Activated CD4-positive, alpha-beta T cell treated with anti-CD3 and anti-CD28 coated beads, Interleukin-2, amount 50 U/mL, for 24 hours (primary cell): Measurements from ENCODE around the gene DSCAML1.

ENCODE experiments used
- DNase-seq, 2 donors: peaks; one replicate each; pipeline ENCODE4 v3.0.0-alpha.2; 2020; ENCODE audit warnings: low read depth in 1 of 2, low spot score in 1 of 2

DSCAML1 gene

GRCh38 chr11:117505285-117505970 lies 291.6 kb downstream of the DSCAML1 start:
- DNase-seq = no peak

GRCh38 chr11:117502779-117503100 lies 294.3 kb downstream of the DSCAML1 start:
- no peak for DNase-seq

GRCh38 chr11:117502015-117502778 lies 294.8 kb downstream of the DSCAML1 start:
- DNase-seq = no peak

GRCh38 chr11:117501237-117501898 lies 295.6 kb downstream of the DSCAML1 start:
- no peak for DNase-seq

- DNase-seq = no peak
Observed at GRCh38 chr11:117498791-117499190, 298.2 kb downstream of the DSCAML1 start.

GRCh38 chr11:117497206-117497951 lies 299.6 kb downstream of the DSCAML1 start:
- no peak for DNase-seq

- DNase-seq = no peak
Observed at GRCh38 chr11:117495357-117495756, 301.7 kb downstream of the DSCAML1 start.

- DNase-seq = no peak
Observed at GRCh38 chr11:117492578-117493251, 304.3 kb downstream of the DSCAML1 start.

- DNase-seq = no peak
Observed at GRCh38 chr11:117490911-117491310, 306.1 kb downstream of the DSCAML1 start.

- DNase-seq = no peak
Observed at GRCh38 chr11:117489999-117490679, 306.9 kb downstream of the DSCAML1 start.

GRCh38 chr11:117488996-117489952 lies 307.7 kb downstream of the DSCAML1 start:
- no peak for DNase-seq

GRCh38 chr11:117486059-117486458 lies 311.0 kb downstream of the DSCAML1 start:
- DNase-seq = no peak

- DNase-seq = no peak
Observed at GRCh38 chr11:117484156-117484555, 312.9 kb downstream of the DSCAML1 start.

GRCh38 chr11:117483372-117483771 lies 313.6 kb downstream of the DSCAML1 start:
- DNase-seq = no peak

- no peak for DNase-seq
Observed at GRCh38 chr11:117482881-117483280, 314.1 kb downstream of the DSCAML1 start.

- no peak for DNase-seq
Observed at GRCh38 chr11:117481885-117482284, 315.1 kb downstream of the DSCAML1 start.

GRCh38 chr11:117481036-117481435 lies 316.0 kb downstream of the DSCAML1 start:
- no peak for DNase-seq

- no peak for DNase-seq
Observed at GRCh38 chr11:117480221-117480620, 316.8 kb downstream of the DSCAML1 start.

GRCh38 chr11:117479372-117479771 lies 317.6 kb downstream of the DSCAML1 start:
- no peak for DNase-seq
